Fibroblast of mammary gland (primary cell): ENCODE results near the gene SCAI.
"Not testable (repeated sequence)": the region's sequence is repeated elsewhere in the genome, so short reads cannot be mapped to it uniquely, and the experiment has no call there.

Experiments used
- DNase-seq: peaks from one replicate; pipeline ENCODE4 v3.0.0-alpha.2; 2010; ENCODE audit warnings: low read depth
- H3K4me3 ChIP-seq: 2 replicates; pipeline ENCODE4 v1.5.1; 2011; ENCODE audit warnings: low read depth, mild to moderate bottlenecking, low read length, moderate library complexity; ENCODE audit not compliant: control insufficient read depth
- CTCF ChIP-seq: conservative IDR thresholded peaks from 2 replicates; pipeline ENCODE4 v1.5.1; 2011; ENCODE audit warnings: low read depth, low read length, inconsistent platforms; ENCODE audit not compliant: control insufficient read depth, insufficient read depth

Gene SCAI

GRCh38 chr9:125125523-125125922 lies 17.8 kb downstream of the SCAI start:
- DNase-seq = peak; percentile 61
- H3K4me3 ChIP-seq = peak overlapping the region; percentile 22
- no peak for TF ChIP-seq CTCF

- no peak for DNase-seq
- no peak overlapping the region for H3K4me3 ChIP-seq
- TF ChIP-seq CTCF = no peak
Observed at GRCh38 chr9:125121146-125121545, 22.2 kb downstream of the SCAI start.

- no peak overlapping the region for H3K4me3 ChIP-seq
- peak; percentile 52 for DNase-seq
- peak; percentile 19 for TF ChIP-seq CTCF
Observed at GRCh38 chr9:125119643-125120286, 23.6 kb downstream of the SCAI start.

- not testable (repeated sequence) for H3K4me3 ChIP-seq, DNase-seq
Observed at GRCh38 chr9:125118696-125119095, 24.6 kb downstream of the SCAI start.

GRCh38 chr9:125114503-125114902 lies 28.8 kb downstream of the SCAI start:
- H3K4me3 ChIP-seq, DNase-seq: not testable (repeated sequence)

- no peak for DNase-seq
- no peak overlapping the region for H3K4me3 ChIP-seq
- TF ChIP-seq CTCF = no peak
Observed at GRCh38 chr9:125110464-125110863, 32.9 kb downstream of the SCAI start.

- H3K4me3 ChIP-seq, DNase-seq: not testable (repeated sequence)
Observed at GRCh38 chr9:125108541-125108940, 34.8 kb downstream of the SCAI start.

GRCh38 chr9:125106285-125106893 lies 36.9 kb downstream of the SCAI start:
- no peak for TF ChIP-seq CTCF
- DNase-seq = peak; percentile 41
- no peak overlapping the region for H3K4me3 ChIP-seq
